Measurements from ENCODE around the gene TULP1.

The TULP1 gene

DNA sequence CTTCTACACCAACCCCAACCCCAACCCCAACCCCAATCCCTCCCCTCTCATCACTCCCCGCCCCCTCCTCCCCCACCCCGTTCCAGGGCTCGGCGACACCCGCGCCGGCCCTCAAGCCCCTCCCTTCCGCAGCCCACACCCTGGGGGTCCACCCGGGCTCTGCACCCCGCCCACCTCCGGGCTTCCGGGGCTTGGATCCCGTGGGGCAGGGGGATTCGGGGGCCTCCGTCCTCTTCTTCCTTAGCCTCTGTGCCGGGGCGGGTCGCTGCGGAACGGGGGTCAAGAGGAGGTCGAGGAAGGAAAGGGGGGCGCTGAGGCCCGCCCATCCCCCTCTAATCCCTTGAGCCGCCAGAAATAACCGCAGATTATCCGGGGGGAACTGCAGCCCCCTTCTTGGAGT is 690 bp downstream of the TULP1 start:
- peaks cover 3 to 15% of the 10 kb centered on the region in 2 donors for H3K27me3 ChIP-seq (ENCODE audit: control insufficient read depth in 2 of 2, insufficient read depth in 2 of 2, low read length in 2 of 2)
- H3K4me1 ChIP-seq (ENCODE audit: control insufficient read depth in 2 of 2, insufficient read depth in 2 of 2, low read length in 2 of 2): no peaks in the 10 kb centered on the region
- H3K9me3 ChIP-seq (ENCODE audit: control insufficient read depth in 2 of 2, low read length in 2 of 2): no peaks in the 10 kb centered on the region
- no peak overlapping the region for H3K9ac ChIP-seq (ENCODE audit: low read depth in 1 of 2, low read length in 2 of 2)
- no peak overlapping the region for H3K27ac ChIP-seq (ENCODE audit: low read depth in 2 of 2, low read length in 2 of 2)
- H3K4me3 ChIP-seq (ENCODE audit: low read length in 2 of 2): no peak overlapping the region
- H3K36me3 ChIP-seq (ENCODE audit: control insufficient read depth in 2 of 2, insufficient read depth in 2 of 2, low read length in 2 of 2): no peaks in the 10 kb centered on the region

DNA sequence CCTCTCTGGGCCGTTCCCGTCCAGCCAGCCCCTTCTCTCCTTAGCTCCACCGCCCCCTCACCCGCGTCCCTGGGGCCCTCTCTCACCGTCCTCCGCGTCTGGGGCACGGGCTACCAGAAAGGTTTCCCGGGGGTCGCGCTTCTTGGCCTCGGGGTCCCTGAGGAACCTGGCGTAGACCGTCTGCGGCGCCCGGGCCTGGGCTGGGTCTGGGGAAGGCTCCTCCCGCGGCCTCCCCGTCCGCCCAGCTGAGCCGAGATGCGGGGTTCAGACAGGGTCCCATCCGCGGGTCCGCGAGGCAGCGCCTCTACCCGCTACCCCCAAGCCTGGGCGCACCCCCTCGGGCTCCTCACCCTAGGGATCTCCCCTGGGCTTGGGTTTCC is 1.1 kb downstream of the TULP1 start:
- H3K4me3 ChIP-seq (ENCODE audit: low read length in 2 of 2): no peak overlapping the region
- peaks cover 3 to 14% of the 10 kb centered on the region in 2 donors for H3K27me3 ChIP-seq (ENCODE audit: control insufficient read depth in 2 of 2, insufficient read depth in 2 of 2, low read length in 2 of 2)
- no peak overlapping the region for H3K27ac ChIP-seq (ENCODE audit: low read depth in 2 of 2, low read length in 2 of 2)
- no peak overlapping the region for H3K9ac ChIP-seq (ENCODE audit: low read depth in 1 of 2, low read length in 2 of 2)
- no peaks in the 10 kb centered on the region for H3K36me3 ChIP-seq (ENCODE audit: control insufficient read depth in 2 of 2, insufficient read depth in 2 of 2, low read length in 2 of 2)
- no peaks in the 10 kb centered on the region for H3K9me3 ChIP-seq (ENCODE audit: control insufficient read depth in 2 of 2, low read length in 2 of 2)
- no peaks in the 10 kb centered on the region for H3K4me1 ChIP-seq (ENCODE audit: control insufficient read depth in 2 of 2, insufficient read depth in 2 of 2, low read length in 2 of 2)

DNA sequence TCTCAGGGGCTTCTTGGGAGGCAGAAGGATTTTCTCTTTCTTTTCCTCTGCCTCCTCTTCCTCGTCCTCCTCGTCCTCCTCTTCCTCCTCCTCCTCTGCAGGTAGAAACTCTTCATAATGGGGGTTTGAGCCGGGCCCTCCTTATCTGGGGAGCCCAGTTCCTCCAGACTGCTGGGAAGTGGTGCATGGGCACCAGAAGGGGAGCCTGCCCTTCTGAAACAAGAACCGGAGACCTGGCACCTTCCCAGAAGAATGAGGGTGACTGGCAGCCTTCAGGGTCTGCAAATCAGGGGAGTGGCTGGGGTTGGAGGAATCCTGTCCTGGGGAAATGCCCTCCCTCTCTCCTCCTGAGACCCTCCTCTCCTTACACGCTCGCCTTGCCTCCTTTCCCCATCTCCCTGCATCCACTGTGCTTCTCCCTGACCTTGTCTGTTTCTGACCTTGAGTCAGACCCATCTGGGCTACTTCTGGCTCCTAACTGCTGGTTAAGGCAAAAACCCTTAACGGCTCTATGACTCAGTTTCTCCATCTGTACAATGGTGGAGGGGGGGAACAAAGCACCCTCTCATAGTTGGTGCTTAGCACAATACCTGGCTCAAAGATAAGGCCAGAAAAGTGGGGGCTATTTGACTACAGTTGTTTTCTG is 1.7 kb downstream of the TULP1 start:
- Histone ChIP-seq H3K9ac (ENCODE audit: low read depth in 1 of 2, low read length in 2 of 2) (no peak overlapping the region), H3K9me3 (ENCODE audit: control insufficient read depth in 2 of 2, low read length in 2 of 2) (no peaks in the 10 kb centered on the region), H3K36me3 (ENCODE audit: control insufficient read depth in 2 of 2, insufficient read depth in 2 of 2, low read length in 2 of 2) (no peaks in the 10 kb centered on the region), H3K4me1 (ENCODE audit: control insufficient read depth in 2 of 2, insufficient read depth in 2 of 2, low read length in 2 of 2) (no peaks in the 10 kb centered on the region), H3K27ac (ENCODE audit: low read depth in 2 of 2, low read length in 2 of 2) (no peak overlapping the region), H3K4me3 (ENCODE audit: low read length in 2 of 2) (no peak overlapping the region), H3K27me3 (ENCODE audit: control insufficient read depth in 2 of 2, insufficient read depth in 2 of 2, low read length in 2 of 2) (peaks cover 3 to 13% of the 10 kb centered on the region in 2 donors)

DNA sequence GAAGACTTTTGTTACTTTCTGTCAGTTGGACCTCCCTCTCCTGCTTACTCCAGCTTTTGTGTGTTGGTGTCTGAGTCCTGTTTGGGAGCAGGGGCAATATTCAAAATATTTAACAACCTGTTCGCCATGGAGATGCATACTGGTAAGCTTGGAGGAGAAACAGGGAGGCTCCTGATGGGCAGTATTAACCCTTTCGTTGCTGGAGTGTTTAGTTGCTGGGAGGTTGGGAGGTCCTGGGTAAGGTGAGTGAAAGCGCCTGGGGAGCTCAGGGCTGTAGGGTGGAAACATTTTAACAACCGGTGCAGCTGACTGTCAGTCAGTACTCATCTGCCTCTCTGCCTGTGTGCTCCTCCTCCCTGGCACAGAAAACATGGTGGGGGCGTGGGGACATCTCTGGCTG is 4.2 kb downstream of the TULP1 start:
- H3K4me1 ChIP-seq (ENCODE audit: control insufficient read depth in 2 of 2, insufficient read depth in 2 of 2, low read length in 2 of 2): no peaks in the 10 kb centered on the region
- H3K9ac ChIP-seq (ENCODE audit: low read depth in 1 of 2, low read length in 2 of 2): no peak overlapping the region
- H3K36me3 ChIP-seq (ENCODE audit: control insufficient read depth in 2 of 2, insufficient read depth in 2 of 2, low read length in 2 of 2): no peaks in the 10 kb centered on the region
- H3K9me3 ChIP-seq (ENCODE audit: control insufficient read depth in 2 of 2, low read length in 2 of 2): no peaks in the 10 kb centered on the region
- H3K27ac ChIP-seq (ENCODE audit: low read depth in 2 of 2, low read length in 2 of 2): no peak overlapping the region
- H3K4me3 ChIP-seq (ENCODE audit: low read length in 2 of 2): no peak overlapping the region
- peaks cover 7 to 15% of the 10 kb centered on the region in 2 donors for H3K27me3 ChIP-seq (ENCODE audit: control insufficient read depth in 2 of 2, insufficient read depth in 2 of 2, low read length in 2 of 2)

DNA sequence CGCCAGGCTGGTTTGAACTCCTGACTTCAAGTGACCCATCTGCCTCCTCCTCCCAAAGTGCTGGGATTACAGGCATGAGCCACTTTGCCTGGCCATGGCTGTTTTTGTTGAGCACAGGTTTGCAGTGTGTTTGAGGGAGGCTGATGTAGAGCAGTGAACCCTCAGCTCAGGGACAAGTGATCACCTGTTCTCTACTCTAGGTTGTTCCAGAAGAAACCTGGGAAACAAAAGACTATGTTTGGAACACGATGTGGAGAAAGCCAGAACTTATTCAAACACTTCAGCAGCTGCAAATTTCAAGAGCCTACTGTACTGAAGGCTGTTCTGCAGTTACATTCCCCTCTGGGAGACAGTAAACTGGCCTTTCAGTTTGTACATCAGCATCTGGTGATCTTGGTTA is 4.7 kb downstream of the TULP1 start:
- Histone ChIP-seq H3K36me3 (ENCODE audit: control insufficient read depth in 2 of 2, insufficient read depth in 2 of 2, low read length in 2 of 2) (no peaks in the 10 kb centered on the region), H3K27me3 (ENCODE audit: control insufficient read depth in 2 of 2, insufficient read depth in 2 of 2, low read length in 2 of 2) (peaks cover 7 to 15% of the 10 kb centered on the region in 2 donors), H3K9me3 (ENCODE audit: control insufficient read depth in 2 of 2, low read length in 2 of 2) (no peaks in the 10 kb centered on the region), H3K4me3 (ENCODE audit: low read length in 2 of 2) (no peak overlapping the region), H3K9ac (ENCODE audit: low read depth in 1 of 2, low read length in 2 of 2) (no peak overlapping the region), H3K4me1 (ENCODE audit: control insufficient read depth in 2 of 2, insufficient read depth in 2 of 2, low read length in 2 of 2) (no peaks in the 10 kb centered on the region), H3K27ac (ENCODE audit: low read depth in 2 of 2, low read length in 2 of 2) (no peak overlapping the region)

DNA sequence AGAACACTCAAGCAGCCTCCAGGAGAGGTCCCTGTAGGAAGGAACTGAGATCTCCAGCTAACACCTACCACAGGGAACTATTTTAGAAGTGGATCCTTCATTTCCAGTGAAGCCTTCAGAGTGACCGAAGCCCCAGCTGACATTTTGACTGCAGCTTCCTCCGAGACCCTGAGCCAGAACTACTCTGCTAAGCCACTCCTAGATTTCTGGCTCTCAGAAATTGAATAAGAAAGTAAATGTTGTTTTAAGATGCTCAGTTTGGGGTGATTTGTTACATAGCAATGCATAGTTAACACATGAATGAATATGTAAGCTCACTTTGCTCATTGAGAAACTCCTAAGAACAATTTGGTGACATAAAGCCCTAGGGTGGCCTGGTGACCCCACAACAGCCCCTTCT is 5.5 kb downstream of the TULP1 start:
- H3K4me3 ChIP-seq (ENCODE audit: low read length in 2 of 2): no peak overlapping the region
- H3K9me3 ChIP-seq (ENCODE audit: control insufficient read depth in 2 of 2, low read length in 2 of 2): no peaks in the 10 kb centered on the region
- no peak overlapping the region for H3K27ac ChIP-seq (ENCODE audit: low read depth in 2 of 2, low read length in 2 of 2)
- H3K4me1 ChIP-seq (ENCODE audit: control insufficient read depth in 2 of 2, insufficient read depth in 2 of 2, low read length in 2 of 2): no peaks in the 10 kb centered on the region
- H3K9ac ChIP-seq (ENCODE audit: low read depth in 1 of 2, low read length in 2 of 2): no peak overlapping the region
- peaks cover 7 to 15% of the 10 kb centered on the region in 2 donors for H3K27me3 ChIP-seq (ENCODE audit: control insufficient read depth in 2 of 2, insufficient read depth in 2 of 2, low read length in 2 of 2)
- no peaks in the 10 kb centered on the region for H3K36me3 ChIP-seq (ENCODE audit: control insufficient read depth in 2 of 2, insufficient read depth in 2 of 2, low read length in 2 of 2)

DNA sequence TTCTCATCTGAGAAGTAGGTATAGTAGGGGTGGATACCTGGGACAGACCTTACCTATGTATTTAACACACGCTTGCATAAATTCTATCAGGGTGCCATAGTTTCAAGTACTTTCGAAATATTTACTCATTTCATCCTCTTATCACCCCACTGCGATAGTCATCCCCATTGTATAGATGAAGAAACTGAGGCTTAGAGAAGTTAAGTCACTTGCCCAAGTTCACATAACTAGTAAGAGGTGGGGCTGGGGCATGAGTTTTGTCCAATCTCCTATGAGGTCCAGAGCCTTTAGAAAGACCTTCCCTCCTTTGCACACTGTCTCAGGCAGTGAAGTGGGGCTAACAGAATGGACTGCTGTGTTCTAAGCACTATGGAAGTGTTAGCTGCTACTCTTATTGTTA is 6.2 kb downstream of the TULP1 start:
- Histone ChIP-seq H3K27me3 (ENCODE audit: control insufficient read depth in 2 of 2, insufficient read depth in 2 of 2, low read length in 2 of 2) (peaks cover 7 to 18% of the 10 kb centered on the region in 2 donors), H3K4me3 (ENCODE audit: low read length in 2 of 2) (no peak overlapping the region), H3K36me3 (ENCODE audit: control insufficient read depth in 2 of 2, insufficient read depth in 2 of 2, low read length in 2 of 2) (no peaks in the 10 kb centered on the region), H3K27ac (ENCODE audit: low read depth in 2 of 2, low read length in 2 of 2) (no peak overlapping the region), H3K9ac (ENCODE audit: low read depth in 1 of 2, low read length in 2 of 2) (no peak overlapping the region), H3K9me3 (ENCODE audit: control insufficient read depth in 2 of 2, low read length in 2 of 2) (no peaks in the 10 kb centered on the region), H3K4me1 (ENCODE audit: control insufficient read depth in 2 of 2, insufficient read depth in 2 of 2, low read length in 2 of 2) (no peaks in the 10 kb centered on the region)

DNA sequence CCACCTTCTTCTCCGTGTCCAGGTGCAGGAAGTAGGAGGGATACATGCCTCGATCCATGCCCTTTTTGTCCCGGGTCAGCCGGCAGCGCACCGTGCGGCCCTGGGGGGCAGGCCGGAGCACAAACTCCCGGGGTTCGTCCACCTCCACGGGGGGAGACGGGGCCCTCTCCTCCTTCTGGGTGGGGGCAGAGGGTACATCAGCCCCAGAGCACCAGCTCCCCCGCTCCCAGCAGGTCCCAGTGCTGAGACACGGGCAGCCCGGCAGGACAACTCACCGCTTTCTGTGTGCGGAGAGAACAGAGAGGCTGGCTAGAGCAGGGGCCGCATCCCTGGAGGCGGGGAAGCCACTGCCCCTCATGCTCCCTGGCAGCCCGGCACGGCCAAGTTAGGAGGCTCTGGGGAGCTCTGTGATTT is 6.7 kb downstream of the TULP1 start:
- H3K27me3 ChIP-seq (ENCODE audit: control insufficient read depth in 2 of 2, insufficient read depth in 2 of 2, low read length in 2 of 2): peaks cover 7 to 14% of the 10 kb centered on the region in 2 donors
- H3K27ac ChIP-seq (ENCODE audit: low read depth in 2 of 2, low read length in 2 of 2): no peak overlapping the region
- H3K4me1 ChIP-seq (ENCODE audit: control insufficient read depth in 2 of 2, insufficient read depth in 2 of 2, low read length in 2 of 2): no peaks in the 10 kb centered on the region
- H3K9ac ChIP-seq (ENCODE audit: low read depth in 1 of 2, low read length in 2 of 2): no peak overlapping the region
- H3K4me3 ChIP-seq (ENCODE audit: low read length in 2 of 2): no peak overlapping the region
- H3K9me3 ChIP-seq (ENCODE audit: control insufficient read depth in 2 of 2, low read length in 2 of 2): no peaks in the 10 kb centered on the region
- no peaks in the 10 kb centered on the region for H3K36me3 ChIP-seq (ENCODE audit: control insufficient read depth in 2 of 2, insufficient read depth in 2 of 2, low read length in 2 of 2)

DNA sequence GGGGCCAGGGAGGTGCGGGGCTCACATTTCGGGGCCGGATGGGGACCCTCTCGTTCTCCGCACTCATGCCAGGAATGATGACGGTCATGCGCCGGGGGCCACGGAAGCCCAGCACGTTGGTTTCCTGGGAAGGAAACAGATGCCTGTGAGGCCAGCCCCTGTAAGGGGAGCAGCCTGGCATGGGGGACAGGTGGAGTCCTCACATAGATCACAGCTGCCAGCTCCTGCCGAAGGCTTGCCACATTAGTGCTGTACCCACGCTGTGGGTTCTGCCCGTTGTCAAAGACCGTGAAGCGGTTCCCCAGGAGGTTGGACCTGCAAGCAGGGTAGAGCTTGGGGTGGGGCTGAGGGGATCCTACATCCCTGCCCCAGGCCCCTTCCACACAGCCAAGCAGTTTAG is 9.2 kb downstream of the TULP1 start:
- H3K4me3 ChIP-seq (ENCODE audit: low read length in 2 of 2): no peak overlapping the region
- H3K27ac ChIP-seq (ENCODE audit: low read depth in 2 of 2, low read length in 2 of 2): no peak overlapping the region
- H3K9me3 ChIP-seq (ENCODE audit: control insufficient read depth in 2 of 2, low read length in 2 of 2): no peaks in the 10 kb centered on the region
- H3K4me1 ChIP-seq (ENCODE audit: control insufficient read depth in 2 of 2, insufficient read depth in 2 of 2, low read length in 2 of 2): no peaks in the 10 kb centered on the region
- no peak overlapping the region for H3K9ac ChIP-seq (ENCODE audit: low read depth in 1 of 2, low read length in 2 of 2)
- no peaks in the 10 kb centered on the region for H3K36me3 ChIP-seq (ENCODE audit: control insufficient read depth in 2 of 2, insufficient read depth in 2 of 2, low read length in 2 of 2)
- peaks cover 13 to 14% of the 10 kb centered on the region in 2 donors for H3K27me3 ChIP-seq (ENCODE audit: control insufficient read depth in 2 of 2, insufficient read depth in 2 of 2, low read length in 2 of 2)

DNA sequence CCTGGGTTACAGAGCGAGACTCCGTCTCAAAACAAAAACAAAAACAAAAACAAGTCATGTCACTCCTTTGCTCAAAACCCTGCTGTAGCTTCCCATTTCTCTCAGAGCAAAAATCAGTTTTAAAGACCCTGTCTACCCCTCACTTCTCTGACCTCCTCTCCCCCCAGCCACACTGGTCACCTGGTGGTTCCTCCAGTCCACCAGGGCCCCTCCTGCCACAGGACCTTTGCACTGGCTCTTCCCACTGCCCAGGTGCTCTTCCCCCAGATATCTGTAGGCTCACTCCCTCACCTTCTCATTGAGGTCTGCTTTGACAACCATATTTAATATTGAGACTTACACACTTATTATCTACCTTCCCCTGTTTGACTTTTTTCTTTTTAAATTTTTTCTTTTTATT is 10.9 kb downstream of the TULP1 start:
- Histone ChIP-seq H3K36me3 (ENCODE audit: control insufficient read depth in 2 of 2, insufficient read depth in 2 of 2, low read length in 2 of 2) (no peaks in the 10 kb centered on the region), H3K9me3 (ENCODE audit: control insufficient read depth in 2 of 2, low read length in 2 of 2) (no peaks in the 10 kb centered on the region), H3K27me3 (ENCODE audit: control insufficient read depth in 2 of 2, insufficient read depth in 2 of 2, low read length in 2 of 2) (peaks cover 10 to 11% of the 10 kb centered on the region in 2 donors), H3K4me3 (ENCODE audit: low read length in 2 of 2) (no peak overlapping the region), H3K9ac (ENCODE audit: low read depth in 1 of 2, low read length in 2 of 2) (no peak overlapping the region), H3K4me1 (ENCODE audit: control insufficient read depth in 2 of 2, insufficient read depth in 2 of 2, low read length in 2 of 2) (peaks cover 6 to 8% of the 10 kb centered on the region in 2 donors), H3K27ac (ENCODE audit: low read depth in 2 of 2, low read length in 2 of 2) (no peak overlapping the region)

DNA sequence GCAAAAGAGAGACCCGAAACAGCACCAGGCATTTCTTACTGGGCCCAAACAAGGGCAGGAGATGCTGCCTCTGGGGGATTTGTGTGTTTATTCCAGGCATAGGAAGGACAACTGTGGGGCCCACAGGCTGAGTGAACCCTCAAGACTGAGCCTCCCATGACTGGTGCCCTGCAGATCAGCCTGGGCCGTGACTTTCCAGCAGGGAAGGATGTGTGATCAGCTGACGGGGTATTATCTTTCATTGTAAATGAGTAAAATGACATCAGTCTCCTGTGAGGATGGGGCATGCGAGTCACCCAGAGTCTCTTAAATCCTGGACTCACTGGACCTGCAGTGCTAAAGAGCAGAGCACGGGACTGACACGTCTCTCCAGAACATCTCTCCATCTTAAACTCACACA is 11.9 kb downstream of the TULP1 start:
- H3K4me3 ChIP-seq (ENCODE audit: low read length in 2 of 2): no peak overlapping the region
- H3K9ac ChIP-seq (ENCODE audit: low read depth in 1 of 2, low read length in 2 of 2): no peak overlapping the region
- H3K27me3 ChIP-seq (ENCODE audit: control insufficient read depth in 2 of 2, insufficient read depth in 2 of 2, low read length in 2 of 2): peaks cover 8 to 10% of the 10 kb centered on the region in 2 donors
- no peaks in the 10 kb centered on the region for H3K36me3 ChIP-seq (ENCODE audit: control insufficient read depth in 2 of 2, insufficient read depth in 2 of 2, low read length in 2 of 2)
- H3K4me1 ChIP-seq (ENCODE audit: control insufficient read depth in 2 of 2, insufficient read depth in 2 of 2, low read length in 2 of 2): peaks cover 8 to 9% of the 10 kb centered on the region in 2 donors
- no peaks in the 10 kb centered on the region for H3K9me3 ChIP-seq (ENCODE audit: control insufficient read depth in 2 of 2, low read length in 2 of 2)
- H3K27ac ChIP-seq (ENCODE audit: low read depth in 2 of 2, low read length in 2 of 2): no peak overlapping the region
